ENCODE results near the gene USP36.

USP36 gene

GRCh38 chr17:78808163-78808562 lies 32.5 kb downstream of the USP36 start:
- DNase-seq (ENCODE audit: low read depth, low spot score), result no peak
- no peak overlapping the region for H3K4me3 ChIP-seq (ENCODE audit: low read depth, low read length)
- no peak for TF ChIP-seq CTCF (IDR thresholded peaks at IDR 0.05; ENCODE audit: low read depth, low read length)
- in situ Hi-C loops (cut with HindIII; ENCODE audit: low sequenced_read_pairs), result no loop called here

GRCh38 chr17:78806451-78806850 lies 34.2 kb downstream of the USP36 start:
- no peak for TF ChIP-seq CTCF (IDR thresholded peaks at IDR 0.05; ENCODE audit: low read depth, low read length)
- in situ Hi-C loops (cut with HindIII; ENCODE audit: low sequenced_read_pairs), result no loop called here
- no peak for DNase-seq (ENCODE audit: low read depth, low spot score)
- H3K4me3 ChIP-seq (ENCODE audit: low read depth, low read length), result no peak overlapping the region

- no peak overlapping the region for H3K4me3 ChIP-seq (ENCODE audit: low read depth, low read length)
- no peak for DNase-seq (ENCODE audit: low read depth, low spot score)
- in situ Hi-C loops (cut with HindIII; ENCODE audit: low sequenced_read_pairs), result no loop called here
- TF ChIP-seq CTCF (IDR thresholded peaks at IDR 0.05; ENCODE audit: low read depth, low read length), result no peak
Measured at GRCh38 chr17:78805301-78805700, 35.3 kb downstream of the USP36 start.

GRCh38 chr17:78804777-78805176 lies 35.8 kb downstream of the USP36 start:
- in situ Hi-C loops (cut with HindIII; ENCODE audit: low sequenced_read_pairs), result no loop called here
- DNase-seq (ENCODE audit: low read depth, low spot score), result no peak
- TF ChIP-seq CTCF (IDR thresholded peaks at IDR 0.05; ENCODE audit: low read depth, low read length), result no peak
- no peak overlapping the region for H3K4me3 ChIP-seq (ENCODE audit: low read depth, low read length)

- no peak for TF ChIP-seq CTCF (IDR thresholded peaks at IDR 0.05; ENCODE audit: low read depth, low read length)
- in situ Hi-C loops (cut with HindIII; ENCODE audit: low sequenced_read_pairs), result no loop called here
- no peak overlapping the region for H3K4me3 ChIP-seq (ENCODE audit: low read depth, low read length)
- DNase-seq (ENCODE audit: low read depth, low spot score), result no peak
Measured at GRCh38 chr17:78803186-78803845, 37.3 kb downstream of the USP36 start.

- in situ Hi-C loops (cut with HindIII; ENCODE audit: low sequenced_read_pairs), result no loop called here
- H3K4me3 ChIP-seq (ENCODE audit: low read depth, low read length), result no peak overlapping the region
- TF ChIP-seq CTCF (IDR thresholded peaks at IDR 0.05; ENCODE audit: low read depth, low read length), result no peak
- DNase-seq (ENCODE audit: low read depth, low spot score), result no peak
Measured at GRCh38 chr17:78802459-78802858, 38.2 kb downstream of the USP36 start.
